Keratinocyte (primary cell): ENCODE data around the gene FARP2. TPM values are rescaled to one million over a fixed set of nuclear protein-coding genes. Genes with fewer than 3 reads are reported as not detected.

Experiments used
- DNase-seq: peaks from one replicate; pipeline ENCODE4 v3.0.0-alpha.2; 2011; ENCODE audit warnings: low read depth, missing footprints, low spot score
- FAIRE-seq: peaks from 2 replicates; lab custom pipeline; 2011; peaks lifted over from hg19 to GRCh38; lab: Jason Lieb, UNC
- H2AFZ ChIP-seq: 2 replicates; pipeline ENCODE4 v1.6.0; 2012; ENCODE audit warnings: low read length, control low read depth, inconsistent platforms; ENCODE audit not compliant: control insufficient read depth
- H3K27ac ChIP-seq: 2 replicates; pipeline ENCODE4 v1.5.1; 2011; ENCODE audit warnings: low read length; ENCODE audit not compliant: control insufficient read depth, insufficient read depth
- H3K27me3 ChIP-seq: 3 replicates; pipeline ENCODE4 v1.6.0; 2011; ENCODE audit warnings: low read length; ENCODE audit not compliant: control insufficient read depth, insufficient read depth; ENCODE audit errors: extremely low read depth
- H3K36me3 ChIP-seq, 2 experiments: 2 replicates in 1 of 2; 3 replicates in 1 of 2; pipeline ENCODE4 v1.5.1; 2011; ENCODE audit warnings: low read length in 2 of 2, mild to moderate bottlenecking in 1 of 2; ENCODE audit not compliant: control insufficient read depth in 2 of 2, insufficient read depth in 2 of 2; ENCODE audit errors: extremely low read depth in 1 of 2
- H3K4me1 ChIP-seq: 3 replicates; pipeline ENCODE4 v1.5.1; 2011; ENCODE audit warnings: low read length; ENCODE audit not compliant: control insufficient read depth, insufficient read depth; ENCODE audit errors: extremely low read depth
- H3K4me2 ChIP-seq: 3 replicates; pipeline ENCODE4 v1.6.0; 2011; ENCODE audit warnings: low read depth, low read length; ENCODE audit not compliant: control insufficient read depth, insufficient read depth; ENCODE audit errors: extremely low read depth
- H3K4me3 ChIP-seq, 3 experiments: fragments of 200-600 bp in 1 of 3; sonication (generic) in 1 of 3; 2 replicates in 2 of 3; 3 replicates in 1 of 3; pipeline ENCODE4 v1.5.1; 2011 to 2016; ENCODE audit warnings: low read length in 3 of 3, mild to moderate bottlenecking in 3 of 3, control low read depth in 2 of 3, inconsistent platforms in 1 of 3, low read depth in 1 of 3, mixed read lengths in 1 of 3, mixed run types in 1 of 3, moderate library complexity in 1 of 3; ENCODE audit not compliant: control insufficient read depth in 2 of 3, insufficient read depth in 2 of 3; ENCODE audit errors: extremely low read depth in 1 of 3
- H3K79me2 ChIP-seq: 2 replicates; pipeline ENCODE4 v1.6.0; 2012; ENCODE audit warnings: low read length; ENCODE audit not compliant: control insufficient read depth, insufficient read depth
- H3K9ac ChIP-seq: 3 replicates; pipeline ENCODE4 v1.6.0; 2011; ENCODE audit warnings: low read length; ENCODE audit not compliant: control insufficient read depth, insufficient read depth; ENCODE audit errors: extremely low read depth
- H3K9me1 ChIP-seq: 3 replicates; pipeline ENCODE4 v1.6.0; 2011; ENCODE audit warnings: low read length; ENCODE audit not compliant: control insufficient read depth, insufficient read depth; ENCODE audit errors: extremely low read depth
- H3K9me3 ChIP-seq: 2 replicates; pipeline ENCODE4 v1.5.1; 2012; ENCODE audit warnings: low read depth, low read length; ENCODE audit not compliant: control insufficient read depth
- H4K20me1 ChIP-seq: 3 replicates; pipeline ENCODE4 v1.6.0; 2011; ENCODE audit warnings: low read length; ENCODE audit not compliant: control insufficient read depth, insufficient read depth; ENCODE audit errors: extremely low read depth
- EZH2 ChIP-seq: IDR thresholded peaks from one replicate; pipeline ENCODE4 v1.6.1; 2012; ENCODE audit warnings: inconsistent platforms, mild to moderate bottlenecking, low read length, moderate library complexity
- dilution Hi-C: fragments of 300-500 bp; cut with MboI; formaldehyde crosslinking; loops from one replicate; pipeline ENCODE4 v1.7.0; 2020; ENCODE audit warnings: low sequenced_read_pairs; ENCODE audit not compliant: extremely low pct_ligation_motif_present
- polyA plus RNA-seq, 5 experiments: library from polyadenylated mRNA; depleted of rRNA in 3 of 5; stranded (reverse) in 3 of 5; stranded (forward) in 1 of 5; unstranded in 1 of 5; fragments of >200 nt; gene quantifications; 1 replicate in 1 of 5; 2 replicates in 3 of 5; 3 replicates in 1 of 5; pipeline versions ENCODE4 v1.2.1 to v1.2.3, GENCODE V29; 2011 to 2012; ENCODE audit warnings: missing spikeins in 2 of 5, low read depth in 1 of 5, low replicate concordance in 1 of 5
- TF ChIP-seq, protein P1 (sequence below), 3 experiments: IDR thresholded peaks in 1 of 3; conservative IDR thresholded peaks in 1 of 3; optimal IDR thresholded peaks in 1 of 3; 2 replicates in 2 of 3; 3 replicates in 1 of 3; pipeline versions ENCODE3 to v1.5.1; 2011; ENCODE audit warnings: low read length in 3 of 3, mild to moderate bottlenecking in 3 of 3, moderate library complexity in 2 of 3, control low read depth in 1 of 3, inconsistent platforms in 1 of 3; ENCODE audit not compliant: insufficient read depth in 2 of 3; ENCODE audit errors: extremely low read depth in 1 of 3

FARP2 gene
- polyA plus RNA-seq, 1 donor (not counting 4 experiments of a cell fraction or from before 2014, with no cell fraction given): 39.3 TPM

DNA sequence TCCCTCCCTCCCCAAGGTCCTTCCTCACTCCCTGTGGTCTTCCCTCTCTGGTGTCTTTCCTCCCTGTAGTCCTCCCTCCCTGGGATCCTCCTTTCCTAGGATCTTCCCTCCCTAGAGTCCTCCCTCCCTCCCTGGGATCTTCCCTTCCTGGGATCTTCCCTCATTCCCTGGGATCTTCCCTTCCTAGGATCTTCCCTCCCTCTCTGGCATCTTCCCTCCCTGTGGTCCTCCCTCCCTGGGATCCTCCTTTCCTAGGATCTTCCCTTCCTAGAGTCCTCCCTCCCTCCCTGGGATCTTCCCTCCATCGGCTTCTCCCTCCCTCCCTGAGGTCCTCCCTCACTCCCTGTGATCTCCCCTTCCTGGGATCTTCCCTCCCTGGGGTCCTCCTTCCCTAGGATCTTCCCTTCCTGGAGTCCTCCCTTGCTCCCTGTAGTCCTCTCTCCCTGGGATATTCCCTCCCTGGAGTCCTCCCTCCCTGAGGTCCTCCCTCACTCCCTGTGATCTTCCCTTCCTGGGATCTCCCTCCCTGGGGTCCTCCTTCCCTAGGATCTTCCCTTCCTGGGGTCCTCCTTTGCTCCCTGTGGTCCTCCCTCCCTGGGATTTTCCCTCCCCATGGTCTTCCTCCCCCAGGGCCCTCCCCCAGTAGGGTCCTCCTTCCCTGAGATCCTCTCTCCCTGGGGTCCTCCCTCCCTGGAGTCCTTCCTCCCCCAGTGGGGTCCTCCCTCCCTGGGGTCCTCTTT, 129.3 kb downstream of the FARP2 start:
- H3K4me1 ChIP-seq: no peaks in the 10 kb centered on the region
- H3K4me2 ChIP-seq: no peak overlapping the region
- no peak overlapping the region for H3K4me3 ChIP-seq
- no peaks in the 10 kb centered on the region for H4K20me1 ChIP-seq
- no peak overlapping the region for H2AFZ ChIP-seq
- H3K9me1 ChIP-seq: no peaks in the 10 kb centered on the region
- no peak overlapping the region for H3K27ac ChIP-seq
- dilution Hi-C loops: loop anchor here (25.0 kb wide), 1 partner anchor 102 kb away; no protein-coding TSS in a partner anchor
- H3K9ac ChIP-seq: no peak overlapping the region
- TF ChIP-seq, protein P1, sequence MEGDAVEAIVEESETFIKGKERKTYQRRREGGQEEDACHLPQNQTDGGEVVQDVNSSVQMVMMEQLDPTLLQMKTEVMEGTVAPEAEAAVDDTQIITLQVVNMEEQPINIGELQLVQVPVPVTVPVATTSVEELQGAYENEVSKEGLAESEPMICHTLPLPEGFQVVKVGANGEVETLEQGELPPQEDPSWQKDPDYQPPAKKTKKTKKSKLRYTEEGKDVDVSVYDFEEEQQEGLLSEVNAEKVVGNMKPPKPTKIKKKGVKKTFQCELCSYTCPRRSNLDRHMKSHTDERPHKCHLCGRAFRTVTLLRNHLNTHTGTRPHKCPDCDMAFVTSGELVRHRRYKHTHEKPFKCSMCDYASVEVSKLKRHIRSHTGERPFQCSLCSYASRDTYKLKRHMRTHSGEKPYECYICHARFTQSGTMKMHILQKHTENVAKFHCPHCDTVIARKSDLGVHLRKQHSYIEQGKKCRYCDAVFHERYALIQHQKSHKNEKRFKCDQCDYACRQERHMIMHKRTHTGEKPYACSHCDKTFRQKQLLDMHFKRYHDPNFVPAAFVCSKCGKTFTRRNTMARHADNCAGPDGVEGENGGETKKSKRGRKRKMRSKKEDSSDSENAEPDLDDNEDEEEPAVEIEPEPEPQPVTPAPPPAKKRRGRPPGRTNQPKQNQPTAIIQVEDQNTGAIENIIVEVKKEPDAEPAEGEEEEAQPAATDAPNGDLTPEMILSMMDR (optimal IDR thresholded peaks at IDR 0.05 in 1 of 3, IDR thresholded peaks at IDR 0.05 in 1 of 3, conservative IDR thresholded peaks at IDR 0.05 in 1 of 3; ENCODE audit: extremely low read depth in 1 of 3, insufficient read depth in 2 of 3, low read length in 3 of 3): no peak
- TF ChIP-seq EZH2: no peak
- H3K36me3 ChIP-seq: peaks cover 0 to 3% of the 10 kb centered on the region in 2 experiments
- H3K79me2 ChIP-seq: no peaks in the 10 kb centered on the region
- no peaks in the 10 kb centered on the region for H3K9me3 ChIP-seq
- DNase-seq (no peak), FAIRE-seq (no peak)
- no peaks in the 10 kb centered on the region for H3K27me3 ChIP-seq

DNA sequence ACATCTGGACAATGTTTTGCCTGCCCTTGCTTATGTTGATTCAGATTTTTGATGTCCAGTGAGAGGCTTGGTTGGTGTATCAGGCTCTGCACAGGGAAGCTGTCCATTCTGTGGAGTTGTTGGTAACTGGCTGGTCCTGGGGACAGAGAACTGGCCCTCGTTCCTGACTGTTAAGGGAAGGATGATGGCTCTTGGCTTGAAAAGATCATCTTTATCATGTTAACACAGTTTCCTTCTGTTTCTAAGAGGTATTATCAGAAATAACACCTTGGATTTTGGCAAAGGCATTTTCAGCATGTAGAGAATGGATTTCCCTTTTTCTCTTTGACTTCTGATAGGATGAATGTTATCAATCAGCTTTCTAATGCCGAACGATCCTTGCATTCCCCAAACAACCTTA, 133.0 kb downstream of the FARP2 start:
- no peaks in the 10 kb centered on the region for H4K20me1 ChIP-seq
- dilution Hi-C loops: loop anchor here (25.0 kb wide), 1 partner anchor 98 kb away; no protein-coding TSS in a partner anchor
- no peak overlapping the region for H3K27ac ChIP-seq
- H3K4me1 ChIP-seq: no peaks in the 10 kb centered on the region
- DNase-seq: no peak
- H3K9me1 ChIP-seq: no peaks in the 10 kb centered on the region
- H3K4me3 ChIP-seq: no peak overlapping the region
- no peaks in the 10 kb centered on the region for H3K9me3 ChIP-seq
- FAIRE-seq: no peak
- no peak overlapping the region for H3K9ac ChIP-seq
- H3K27me3 ChIP-seq: no peaks in the 10 kb centered on the region
- peaks cover 3% of the 10 kb centered on the region in 2 experiments for H3K36me3 ChIP-seq
- no peak overlapping the region for H2AFZ ChIP-seq
- no peaks in the 10 kb centered on the region for H3K79me2 ChIP-seq
- no peak for TF ChIP-seq EZH2
- TF ChIP-seq, protein P1 (optimal IDR thresholded peaks at IDR 0.05 in 1 of 3, IDR thresholded peaks at IDR 0.05 in 1 of 3, conservative IDR thresholded peaks at IDR 0.05 in 1 of 3; ENCODE audit: extremely low read depth in 1 of 3, insufficient read depth in 2 of 3, low read length in 3 of 3): no peak
- no peak overlapping the region for H3K4me2 ChIP-seq
